Stimulated activated CD4-positive, alpha-beta T cell treated with anti-CD3 and anti-CD28 coated beads, Interleukin-4, amount 100 ng/mL, for 4 hours (primary cell): ENCODE results near the gene CDK19.
"Not testable (repeated sequence)": the region's sequence is repeated elsewhere in the genome, so short reads cannot be mapped to it uniquely, and the experiment has no call there.

ENCODE experiments used
- DNase-seq, 2 experiments: peaks; one replicate each; pipeline ENCODE4 v3.0.0-alpha.2; 2020

CDK19 gene

GRCh38 chr6:110617057-110617456 is 198.2 kb downstream of the CDK19 start:
- no peak for DNase-seq

- no peak for DNase-seq
Measured at GRCh38 chr6:110615722-110616121, 199.5 kb downstream of the CDK19 start.

GRCh38 chr6:110614586-110614985 is 200.7 kb downstream of the CDK19 start:
- DNase-seq = no peak

- no peak for DNase-seq
Measured at GRCh38 chr6:110614106-110614505, 201.2 kb downstream of the CDK19 start.

- DNase-seq = no peak
Measured at GRCh38 chr6:110613356-110613755, 201.9 kb downstream of the CDK19 start.

GRCh38 chr6:110612298-110612697 is 203.0 kb downstream of the CDK19 start:
- DNase-seq = no peak

- DNase-seq = no peak
Measured at GRCh38 chr6:110609101-110609500, 206.2 kb downstream of the CDK19 start.

- no peak for DNase-seq
Measured at GRCh38 chr6:110608151-110608550, 207.1 kb downstream of the CDK19 start.

GRCh38 chr6:110606151-110606550 is 209.1 kb downstream of the CDK19 start:
- DNase-seq = no peak

- DNase-seq = not testable (repeated sequence)
Measured at GRCh38 chr6:110600640-110601039, 214.6 kb downstream of the CDK19 start.

GRCh38 chr6:110597761-110598160 is 217.5 kb downstream of the CDK19 start:
- no peak for DNase-seq

GRCh38 chr6:110596354-110596753 is 218.9 kb downstream of the CDK19 start:
- no peak for DNase-seq

- DNase-seq = no peak
Measured at GRCh38 chr6:110595112-110595511, 220.2 kb downstream of the CDK19 start.

- no peak for DNase-seq
Measured at GRCh38 chr6:110593637-110594036, 221.6 kb downstream of the CDK19 start.

GRCh38 chr6:110592765-110593164 is 222.5 kb downstream of the CDK19 start:
- no peak for DNase-seq

- DNase-seq = no peak
Measured at GRCh38 chr6:110590821-110591351, 224.4 kb downstream of the CDK19 start.

GRCh38 chr6:110589865-110590513 is 225.3 kb downstream of the CDK19 start:
- no peak for DNase-seq

- no peak for DNase-seq
Measured at GRCh38 chr6:110587328-110587727, 227.9 kb downstream of the CDK19 start.

GRCh38 chr6:110581679-110582078 is 233.6 kb downstream of the CDK19 start:
- DNase-seq = no peak

- DNase-seq = not testable (repeated sequence)
Measured at GRCh38 chr6:110577596-110578167, 237.6 kb downstream of the CDK19 start.

GRCh38 chr6:110575925-110576463 is 239.3 kb downstream of the CDK19 start:
- no peak for DNase-seq

- no peak for DNase-seq
Measured at GRCh38 chr6:110574817-110575216, 240.5 kb downstream of the CDK19 start.

GRCh38 chr6:110573537-110573936 is 241.7 kb downstream of the CDK19 start:
- no peak for DNase-seq

GRCh38 chr6:110573136-110573535 is 242.1 kb downstream of the CDK19 start:
- no peak for DNase-seq
